Breast epithelium (tissue), 4 donors: ENCODE data around the gene CDHR3. TPM values are rescaled to one million over a fixed set of nuclear protein-coding genes. Genes with fewer than 3 reads are reported as not detected.
"Not testable (repeated sequence)": the region's sequence is repeated elsewhere in the genome, so short reads cannot be mapped to it uniquely, and the experiment has no call there.

ENCODE experiments used
- DNase-seq, 2 donors: peaks; one replicate each; pipeline ENCODE4 v3.0.0-alpha.2; 2019; ENCODE audit warnings: low spot score in 2 of 2
- H3K27ac ChIP-seq, 2 donors: fragments of 200-600 bp; sonication (generic) in 1 of 2; one replicate each; pipeline ENCODE4 v1.5.1; 2016 to 2019; ENCODE audit warnings: mild to moderate bottlenecking in 1 of 2
- H3K27me3 ChIP-seq, 2 donors: fragments of 200-600 bp; sonication (generic) in 1 of 2; one replicate each; pipeline versions ENCODE4 v1.5.1 to v1.6.0; 2017 to 2019; ENCODE audit warnings: control low read depth in 1 of 2, mild to moderate bottlenecking in 1 of 2
- H3K36me3 ChIP-seq: fragments of 200-600 bp; one replicate; pipeline ENCODE4 v1.5.1; 2019
- H3K4me1 ChIP-seq, 2 donors: fragments of 200-600 bp; sonication (generic); one replicate each; pipeline ENCODE4 v1.5.1; 2016 to 2019; ENCODE audit warnings: control low read depth in 1 of 2
- H3K4me3 ChIP-seq, 3 donors: fragments of 200-600 bp; sonication (generic); 1 replicate in 2 of 3; 2 replicates in 1 of 3; pipeline ENCODE4 v1.5.1; 2016 to 2019; ENCODE audit warnings: mild to moderate bottlenecking in 3 of 3, moderate library complexity in 2 of 3
- H3K9me3 ChIP-seq, 2 donors: fragments of 200-600 bp; sonication (generic) in 1 of 2; one replicate each; pipeline ENCODE4 v1.5.1; 2016 to 2019; ENCODE audit warnings: control low read depth in 1 of 2
- POLR2A ChIP-seq: fragments of 450-650 bp; IDR thresholded peaks from one replicate; pipeline ENCODE4 v1.6.1; 2016; ENCODE audit warnings: antibody characterized with exemption, mild to moderate bottlenecking, moderate library complexity
- POLR2AphosphoS5 ChIP-seq, 3 donors: sonication (generic); formaldehyde crosslinking; IDR thresholded peaks; one replicate each; pipeline ENCODE4 v1.6.1; 2017; ENCODE audit warnings: antibody characterized with exemption in 3 of 3
- intact Hi-C: fragments of 100-400 bp; cut with DNase I; formaldehyde crosslinking; loops from one replicate; pipeline ENCODE4 v1.15.1; 2023; ENCODE audit warnings: low total_unique reads
- total RNA-seq, 3 donors: library from RNA; depleted of rRNA; stranded (reverse); fragments of >200 nt; gene quantifications; one replicate each; pipeline ENCODE4 v1.1.0, GENCODE V29; 2016
- TF ChIP-seq, protein P1 (sequence below), 3 donors: fragments of 450-650 bp; IDR thresholded peaks; one replicate each; pipeline ENCODE4 v1.5.1; 2016 to 2017; ENCODE audit warnings: antibody characterized with exemption in 3 of 3, mild to moderate bottlenecking in 3 of 3, moderate library complexity in 3 of 3

CDHR3 gene
- total RNA-seq, 3 donors from 2014 or later, result 4.6 to 8.8 (median 6.4) TPM

GRCh38 chr7:105982388-105982787 is 19.3 kb downstream of the CDHR3 start:
- intact Hi-C loops, result no loop called here
- Histone ChIP-seq H3K36me3 (no peaks in the 10 kb centered on the region), H3K4me3 (no peak overlapping the region), H3K27ac (no peak overlapping the region), H3K4me1 (no peaks in the 10 kb centered on the region), H3K9me3 (no peaks in the 10 kb centered on the region), H3K27me3 (no peaks in the 10 kb centered on the region)
- no peak for TF ChIP-seq POLR2A
- TF ChIP-seq, protein P1, sequence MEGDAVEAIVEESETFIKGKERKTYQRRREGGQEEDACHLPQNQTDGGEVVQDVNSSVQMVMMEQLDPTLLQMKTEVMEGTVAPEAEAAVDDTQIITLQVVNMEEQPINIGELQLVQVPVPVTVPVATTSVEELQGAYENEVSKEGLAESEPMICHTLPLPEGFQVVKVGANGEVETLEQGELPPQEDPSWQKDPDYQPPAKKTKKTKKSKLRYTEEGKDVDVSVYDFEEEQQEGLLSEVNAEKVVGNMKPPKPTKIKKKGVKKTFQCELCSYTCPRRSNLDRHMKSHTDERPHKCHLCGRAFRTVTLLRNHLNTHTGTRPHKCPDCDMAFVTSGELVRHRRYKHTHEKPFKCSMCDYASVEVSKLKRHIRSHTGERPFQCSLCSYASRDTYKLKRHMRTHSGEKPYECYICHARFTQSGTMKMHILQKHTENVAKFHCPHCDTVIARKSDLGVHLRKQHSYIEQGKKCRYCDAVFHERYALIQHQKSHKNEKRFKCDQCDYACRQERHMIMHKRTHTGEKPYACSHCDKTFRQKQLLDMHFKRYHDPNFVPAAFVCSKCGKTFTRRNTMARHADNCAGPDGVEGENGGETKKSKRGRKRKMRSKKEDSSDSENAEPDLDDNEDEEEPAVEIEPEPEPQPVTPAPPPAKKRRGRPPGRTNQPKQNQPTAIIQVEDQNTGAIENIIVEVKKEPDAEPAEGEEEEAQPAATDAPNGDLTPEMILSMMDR (IDR thresholded peaks at IDR 0.05), result no peak
- no peak for TF ChIP-seq POLR2AphosphoS5 (IDR thresholded peaks at IDR 0.05)
- DNase-seq, result no peak

DNA sequence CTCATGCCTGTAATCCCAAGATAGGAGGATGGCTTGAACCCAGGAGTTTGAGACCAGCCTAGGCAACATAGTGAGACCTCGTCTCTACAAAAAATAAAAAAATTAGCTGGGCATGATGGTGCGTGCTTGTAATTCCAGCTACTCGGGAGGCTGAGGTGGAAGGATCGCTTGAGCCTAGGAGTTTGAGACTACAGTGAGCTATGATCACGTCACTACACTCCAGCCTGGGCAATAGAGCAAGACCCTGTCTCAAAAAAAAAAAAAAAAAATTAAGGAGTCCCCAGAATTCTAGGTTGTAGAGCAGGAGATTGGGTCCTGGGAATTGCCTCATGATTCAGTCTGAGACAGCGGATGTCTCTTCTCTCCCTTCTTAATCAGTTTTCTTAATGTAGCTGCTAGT is 21.7 kb downstream of the CDHR3 start:
- H3K9me3 ChIP-seq, H3K36me3 ChIP-seq, H3K4me3 ChIP-seq, DNase-seq, intact Hi-C loops, H3K27me3 ChIP-seq, H3K4me1 ChIP-seq, H3K27ac ChIP-seq: not testable (repeated sequence)

GRCh38 chr7:105985229-105985628 is 22.2 kb downstream of the CDHR3 start:
- H3K4me1 ChIP-seq, result no peaks in the 10 kb centered on the region
- H3K27ac ChIP-seq, result no peak overlapping the region
- no peaks in the 10 kb centered on the region for H3K36me3 ChIP-seq
- DNase-seq, result no peak
- intact Hi-C loops, result no loop called here
- no peaks in the 10 kb centered on the region for H3K27me3 ChIP-seq
- no peak for TF ChIP-seq POLR2A
- no peaks in the 10 kb centered on the region for H3K9me3 ChIP-seq
- no peak overlapping the region for H3K4me3 ChIP-seq

GRCh38 chr7:105985672-105986215 is 22.7 kb downstream of the CDHR3 start:
- Histone ChIP-seq H3K4me3 (no peak overlapping the region), H3K9me3 (no peaks in the 10 kb centered on the region), H3K36me3 (no peaks in the 10 kb centered on the region), H3K4me1 (no peaks in the 10 kb centered on the region), H3K27ac (no peak overlapping the region), H3K27me3 (no peaks in the 10 kb centered on the region)
- intact Hi-C loops, result no loop called here
- no peak for DNase-seq
- TF ChIP-seq, protein P1 (IDR thresholded peaks at IDR 0.05), result no peak
- no peak for TF ChIP-seq POLR2A
- no peak for TF ChIP-seq POLR2AphosphoS5 (IDR thresholded peaks at IDR 0.05)

- Histone ChIP-seq H3K9me3 (no peaks in the 10 kb centered on the region), H3K27ac (no peak overlapping the region), H3K4me1 (no peaks in the 10 kb centered on the region), H3K36me3 (no peaks in the 10 kb centered on the region), H3K27me3 (no peaks in the 10 kb centered on the region), H3K4me3 (no peak overlapping the region)
- intact Hi-C loops, result no loop called here
- no peak for DNase-seq
- TF ChIP-seq POLR2AphosphoS5 (IDR thresholded peaks at IDR 0.05), result no peak
- no peak for TF ChIP-seq POLR2A
- TF ChIP-seq, protein P1 (IDR thresholded peaks at IDR 0.05), result no peak
These were observed 24.0 kb downstream of the CDHR3 start for GRCh38 chr7:105987046-105987445.

- Histone ChIP-seq H3K4me3 (no peak overlapping the region), H3K9me3 (no peaks in the 10 kb centered on the region), H3K36me3 (no peaks in the 10 kb centered on the region), H3K4me1 (no peaks in the 10 kb centered on the region), H3K27ac (no peak overlapping the region), H3K27me3 (no peaks in the 10 kb centered on the region)
- no peak for DNase-seq
- no peak for TF ChIP-seq POLR2AphosphoS5 (IDR thresholded peaks at IDR 0.05)
- TF ChIP-seq POLR2A, result no peak
- TF ChIP-seq, protein P1 (IDR thresholded peaks at IDR 0.05), result no peak
- intact Hi-C loops, result no loop called here
These were observed 25.2 kb downstream of the CDHR3 start for GRCh38 chr7:105988276-105988675.
